Stomach (tissue), 9 donors: ENCODE data around the gene CST5. TPM values are rescaled to one million over a fixed set of nuclear protein-coding genes. Genes with fewer than 3 reads are reported as not detected.
A peak's percentile ranks its signal among the peaks of the same experiment; 100 is the strongest.

Experiments
- DNase-seq, 2 donors: peaks; one replicate each; pipeline versions ENCODE4 v3.0.0 to v3.0.0-alpha.2; 2013 to 2019
- H3K27ac ChIP-seq, 5 donors: fragments of 200-600 bp in 4 of 5; sonication (generic) in 4 of 5; one replicate each; pipeline ENCODE4 v1.5.1; 2013 to 2019; ENCODE audit warnings: mild to moderate bottlenecking in 1 of 5, moderate library complexity in 1 of 5
- H3K27me3 ChIP-seq, 3 donors: fragments of 200-600 bp; sonication (generic); one replicate each; pipeline ENCODE4 v1.5.1; 2017 to 2019; ENCODE audit warnings: mixed run types in 1 of 3
- H3K36me3 ChIP-seq, 4 donors: fragments of 200-600 bp; sonication (generic); 1 replicate in 3 of 4; 2 replicates in 1 of 4; pipeline ENCODE4 v1.5.1; 2016 to 2019
- H3K4me1 ChIP-seq, 4 donors: fragments of 200-600 bp; sonication (generic); one replicate each; pipeline ENCODE4 v1.5.1; 2016 to 2019
- H3K4me3 ChIP-seq, 4 donors: fragments of 200-600 bp; sonication (generic) in 3 of 4; one replicate each; pipeline ENCODE4 v1.5.1; 2016 to 2019; ENCODE audit warnings: mild to moderate bottlenecking in 1 of 4
- H3K9me3 ChIP-seq, 4 donors: fragments of 200-600 bp; sonication (generic); one replicate each; pipeline ENCODE4 v1.5.1; 2016 to 2019
- CTCF ChIP-seq, 7 experiments: fragments of 450-650 bp in 4 of 7; fragments of 200-600 bp in 3 of 7; sonication (generic) in 3 of 7; IDR thresholded peaks; one replicate each; pipeline ENCODE4 v1.5.1; 2016 to 2019; ENCODE audit warnings: antibody characterized with exemption in 7 of 7, control low read depth in 2 of 7, mild to moderate bottlenecking in 1 of 7
- EP300 ChIP-seq: sonication (generic); formaldehyde crosslinking; IDR thresholded peaks from one replicate; pipeline ENCODE4 v1.6.1; 2017; ENCODE audit warnings: antibody characterized with exemption
- POLR2A ChIP-seq, 4 donors: fragments of 450-650 bp; IDR thresholded peaks; one replicate each; pipeline ENCODE4 v1.6.1; 2016; ENCODE audit warnings: antibody characterized with exemption in 4 of 4, control low read depth in 2 of 4, mild to moderate bottlenecking in 1 of 4, moderate library complexity in 1 of 4
- POLR2AphosphoS5 ChIP-seq, 3 donors: sonication (generic); formaldehyde crosslinking; IDR thresholded peaks; one replicate each; pipeline ENCODE4 v1.6.1; 2016; ENCODE audit warnings: antibody characterized with exemption in 3 of 3
- WGBS, 5 donors: extraction: QIAGEN DNeasy Blood & Tissue Kit in 3 of 5; methylation state at CpG; one replicate each; pipeline versions ENCODE4 v1.1.5 to v1.1.7; 2013 to 2018; 5-methylcytosine and 5-hydroxymethylcytosine counted together
- intact Hi-C: fragments of 100-400 bp; cut with DNase I; formaldehyde crosslinking; loops from one replicate; pipeline ENCODE4 v1.15.1; 2023; ENCODE audit warnings: low total_unique reads
- polyA plus RNA-seq, 3 donors: library from polyadenylated mRNA; stranded (reverse); fragments of 200-250 nt; gene quantifications; one replicate each; pipeline ENCODE4 v1.2.3, GENCODE V29; 2013
- total RNA-seq, 5 donors: library from RNA; depleted of rRNA; stranded (reverse); fragments of >200 nt; gene quantifications; one replicate each; pipeline versions ENCODE4 v1.1.0 to v1.2.3, GENCODE V29; 2014 to 2016
- donor health status: healthy with polysubstance abuse.
- donor health status: Bipolar disorder and iron deficiency.
- donor health status: healthy.

Gene CST5
- total and polyA plus RNA-seq, 8 donors, result 1.0 TPM; not detected in 7

GRCh38 chr20:23826541-23827021, 53.0 kb downstream of the CST5 start, which contains the start of gene CST2:
TSS of gene CST2 (minus strand) at chr20:23826729. CDS start at chr20:23826660, 69 bp downstream.
- no peaks in the 10 kb centered on the region for H3K36me3 ChIP-seq
- no peak within 1 kb of the TSS for H3K27ac ChIP-seq
- H3K9me3 ChIP-seq, result no peaks in the 10 kb centered on the region
- no peaks in the 10 kb centered on the region for H3K4me1 ChIP-seq
- no peaks in the 10 kb centered on the region for H3K27me3 ChIP-seq
- peak in 1 of 2 donors; percentile 16 for DNase-seq
- TF ChIP-seq EP300 (no peak), POLR2A (IDR thresholded peaks at IDR 0.05) (no peak), CTCF (IDR thresholded peaks at IDR 0.05) (no peak), POLR2AphosphoS5 (IDR thresholded peaks at IDR 0.05) (no peak)
- WGBS, 5 donors, result 34 to 46% (median 40%) methylated on average over 4 of the region's 4 CpGs
- intact Hi-C loops, result no loop called here
- no peak within 1 kb of the TSS for H3K4me3 ChIP-seq

Other genes starting within 250 kb of the CST5 start
- 1,000 to 10,000 TPM in 1 of 5 donors, 100 to 1,000 TPM in 4; 231 to 2,024 (median 730) TPM for gene CST3, start 241.8 kb downstream of the CST5 start, total RNA-seq
- 100 to 1,000 TPM; 355 to 952 (median 410) TPM for gene CST3, start 241.8 kb downstream of the CST5 start, polyA plus RNA-seq
- gene CST4, start 190.7 kb downstream of the CST5 start, total RNA-seq, result not detected
- not detected for gene CST4, start 190.7 kb downstream of the CST5 start, polyA plus RNA-seq
- not detected for gene CST1, start 128.8 kb downstream of the CST5 start, total RNA-seq
- gene CST1, start 128.8 kb downstream of the CST5 start, polyA plus RNA-seq, result under 1 TPM in 1 of 3 donors, not detected in 2; 0.23 TPM
- 1 to 10 TPM in 1 of 5 donors, not detected in 4; 1.3 TPM for gene CST2, start 53.0 kb downstream of the CST5 start, total RNA-seq
- under 1 TPM in 1 of 3 donors, not detected in 2; 0.58 TPM for gene CST2, start 53.0 kb downstream of the CST5 start, polyA plus RNA-seq
- not detected for gene GGTLC1, start 109.0 kb upstream of the CST5 start, total RNA-seq
- not detected for gene GGTLC1, start 109.0 kb upstream of the CST5 start, polyA plus RNA-seq